H9 (cell line): ENCODE results near the gene ABCC11. TPM values are rescaled to one million over a fixed set of nuclear protein-coding genes. Genes with fewer than 3 reads are reported as not detected.

ENCODE experiments used
- DNase-seq: peaks from one replicate; pipeline ENCODE4 v3.0.0-alpha.2; 2017
- H2AFZ ChIP-seq: one replicate; pipeline ENCODE4 v1.6.1; 2013; ENCODE audit warnings: mild to moderate bottlenecking, low read length, control low read depth, moderate library complexity
- H2AK5ac ChIP-seq: 2 replicates; pipeline ENCODE4 v1.6.1; 2013; ENCODE audit warnings: low read length, control low read depth, mixed read lengths; ENCODE audit not compliant: insufficient read length
- H2BK120ac ChIP-seq: one replicate; pipeline ENCODE4 v1.6.1; 2013; ENCODE audit warnings: low read depth, mild to moderate bottlenecking, low read length, control low read depth, inconsistent platforms; ENCODE audit not compliant: poor library complexity, severe bottlenecking
- H2BK12ac ChIP-seq: 2 replicates; pipeline ENCODE4 v1.6.1; 2013; ENCODE audit warnings: low read length, control low read depth, mixed read lengths, low read depth; ENCODE audit not compliant: insufficient read length
- H2BK15ac ChIP-seq: 2 replicates; pipeline ENCODE4 v1.6.1; 2013; ENCODE audit warnings: low read depth, low read length, control low read depth
- H2BK20ac ChIP-seq: one replicate; pipeline ENCODE4 v1.6.1; 2013; ENCODE audit warnings: low read depth, mild to moderate bottlenecking, low read length, control low read depth, inconsistent platforms; ENCODE audit not compliant: poor library complexity, severe bottlenecking
- H2BK5ac ChIP-seq: 2 replicates; pipeline ENCODE4 v1.6.1; 2013; ENCODE audit warnings: low read length, control low read depth, mixed read lengths; ENCODE audit not compliant: insufficient read length
- H3K14ac ChIP-seq: 2 replicates; pipeline ENCODE4 v1.6.1; 2013; ENCODE audit warnings: low read length, control low read depth; ENCODE audit not compliant: insufficient read depth
- H3K18ac ChIP-seq: 2 replicates; pipeline ENCODE4 v1.6.1; 2013; ENCODE audit warnings: low read depth, mild to moderate bottlenecking, mixed read lengths, low read length, control low read depth; ENCODE audit not compliant: insufficient read length
- H3K23ac ChIP-seq: 2 replicates; pipeline ENCODE4 v1.6.1; 2013; ENCODE audit warnings: low read length, control low read depth, mixed read lengths, low read depth; ENCODE audit not compliant: insufficient read length
- H3K23me2 ChIP-seq: 2 replicates; pipeline ENCODE4 v1.6.1; 2013; ENCODE audit warnings: low read depth, mild to moderate bottlenecking, mixed read lengths, low read length, control low read depth; ENCODE audit not compliant: insufficient read length, poor library complexity, severe bottlenecking
- H3K27ac ChIP-seq: 2 replicates; pipeline ENCODE4 v1.5.1; 2013; ENCODE audit warnings: low read length, control low read depth, mixed read lengths, low read depth; ENCODE audit not compliant: insufficient read length
- H3K27me3 ChIP-seq: 2 replicates; pipeline ENCODE4 v1.6.1; 2013; ENCODE audit warnings: low read length, control low read depth, inconsistent platforms; ENCODE audit not compliant: insufficient read depth
- H3K4ac ChIP-seq: 2 replicates; pipeline ENCODE4 v1.6.1; 2013; ENCODE audit warnings: low read depth, mild to moderate bottlenecking, control low read depth, inconsistent platforms, low read length, moderate library complexity
- H3K4me1 ChIP-seq: 2 replicates; pipeline ENCODE4 v1.6.1; 2013; ENCODE audit warnings: low read length, control low read depth, inconsistent platforms; ENCODE audit not compliant: insufficient read depth
- H3K4me2 ChIP-seq: 2 replicates; pipeline ENCODE4 v1.6.1; 2013; ENCODE audit warnings: low read length, control low read depth, mixed read lengths; ENCODE audit not compliant: insufficient read length, insufficient read depth
- H3K56ac ChIP-seq: 2 replicates; pipeline ENCODE4 v1.6.1; 2013; ENCODE audit warnings: low read depth, mild to moderate bottlenecking, mixed read lengths, low read length, control low read depth; ENCODE audit not compliant: insufficient read length
- H3K79me1 ChIP-seq: 2 replicates; pipeline ENCODE4 v1.6.1; 2013; ENCODE audit warnings: low read depth, mild to moderate bottlenecking, moderate library complexity, low read length, control low read depth, inconsistent platforms; ENCODE audit not compliant: insufficient read depth, poor library complexity, severe bottlenecking
- H3K79me2 ChIP-seq: 2 replicates; pipeline ENCODE4 v1.6.1; 2013; ENCODE audit warnings: low read length, control low read depth, inconsistent platforms; ENCODE audit not compliant: insufficient read depth
- H3K9ac ChIP-seq: 2 replicates; pipeline ENCODE4 v1.6.1; 2013; ENCODE audit warnings: low read length, control low read depth, mixed read lengths; ENCODE audit not compliant: insufficient read length; ENCODE audit errors: extremely low read depth
- H3K9me3 ChIP-seq: one replicate; pipeline ENCODE4 v1.6.1; 2013; ENCODE audit warnings: low read depth, low read length, inconsistent platforms; ENCODE audit not compliant: control insufficient read depth
- H3T11ph ChIP-seq: one replicate; pipeline ENCODE4 v1.6.1; 2013; ENCODE audit warnings: mild to moderate bottlenecking, low read length, control low read depth, inconsistent platforms
- H4K20me1 ChIP-seq: one replicate; pipeline ENCODE4 v1.6.1; 2013; ENCODE audit not compliant: control insufficient read depth, insufficient read length, insufficient read depth
- H4K5ac ChIP-seq: 2 replicates; pipeline ENCODE4 v1.6.1; 2013; ENCODE audit warnings: low read depth, mild to moderate bottlenecking, mixed read lengths, low read length, control low read depth; ENCODE audit not compliant: insufficient read length
- H4K8ac ChIP-seq: replicated peaks from 2 replicates; pipeline ENCODE4 v1.6.1; 2013; ENCODE audit warnings: low read length, control low read depth, mixed read lengths, low read depth; ENCODE audit not compliant: insufficient read length
- H4K91ac ChIP-seq: 2 replicates; pipeline ENCODE4 v1.6.1; 2013; ENCODE audit warnings: low read depth, mild to moderate bottlenecking, moderate library complexity, mixed read lengths, low read length, control low read depth; ENCODE audit not compliant: insufficient read length
- H3K27ac Mint-ChIP-seq, 3 experiments: 2 replicates in 2 of 3; 3 replicates in 1 of 3; pipeline ENCODE4 v1.8.0; 2020 to 2021; ENCODE audit warnings: mixed read lengths in 3 of 3, mild to moderate bottlenecking in 1 of 3, moderate library complexity in 1 of 3
- H3K27me3 Mint-ChIP-seq: 2 replicates; pipeline ENCODE4 v1.8.0; 2021; ENCODE audit warnings: low read depth, mild to moderate bottlenecking, moderate library complexity, mixed read lengths
- H3K36me3 Mint-ChIP-seq, 3 experiments: 2 replicates in 2 of 3; 3 replicates in 1 of 3; pipeline ENCODE4 v1.8.0; 2020 to 2021; ENCODE audit warnings: low read depth in 3 of 3, mixed read lengths in 3 of 3; ENCODE audit not compliant: insufficient read depth in 1 of 3
- H3K4me1 Mint-ChIP-seq, 2 experiments: 2 replicates each; pipeline ENCODE4 v1.8.0; 2020; ENCODE audit warnings: mixed read lengths in 2 of 2
- H3K4me3 Mint-ChIP-seq, 2 experiments: 2 replicates in 1 of 2; 3 replicates in 1 of 2; pipeline ENCODE4 v1.8.0; 2020 to 2021; ENCODE audit warnings: mild to moderate bottlenecking in 2 of 2, mixed read lengths in 2 of 2, moderate library complexity in 1 of 2
- H3K9me3 Mint-ChIP-seq, 2 experiments: 2 replicates in 1 of 2; 3 replicates in 1 of 2; pipeline ENCODE4 v1.8.0; 2020; ENCODE audit warnings: mild to moderate bottlenecking in 2 of 2, mixed read lengths in 2 of 2, moderate library complexity in 1 of 2
- WGBS: extraction: QIAGEN DNeasy Blood & Tissue Kit; methylation state at CpG from one replicate; pipeline ENCODE4 v1.1.7; 2013; ENCODE audit warnings: missing lambda C conversion rate, low lambda C conversion rate, mixed read lengths; ENCODE audit not compliant: insufficient read length; ENCODE audit errors: extremely low coverage; 5-methylcytosine and 5-hydroxymethylcytosine counted together
- total RNA-seq: library from RNA; stranded (reverse); gene quantifications from 2 replicates; pipeline ENCODE4 v1.2.1, GENCODE V29; 2021
- TF ChIP-seq, protein P1 (sequence below): fragments of 200-600 bp; sonication (generic); conservative IDR thresholded peaks from 3 replicates; pipeline ENCODE4 v1.8.0; 2021; ENCODE audit warnings: antibody characterized with exemption, mild to moderate bottlenecking

ABCC11 gene
- total RNA-seq, 1 experiment from 2014 or later, result 0.33 TPM

DNA sequence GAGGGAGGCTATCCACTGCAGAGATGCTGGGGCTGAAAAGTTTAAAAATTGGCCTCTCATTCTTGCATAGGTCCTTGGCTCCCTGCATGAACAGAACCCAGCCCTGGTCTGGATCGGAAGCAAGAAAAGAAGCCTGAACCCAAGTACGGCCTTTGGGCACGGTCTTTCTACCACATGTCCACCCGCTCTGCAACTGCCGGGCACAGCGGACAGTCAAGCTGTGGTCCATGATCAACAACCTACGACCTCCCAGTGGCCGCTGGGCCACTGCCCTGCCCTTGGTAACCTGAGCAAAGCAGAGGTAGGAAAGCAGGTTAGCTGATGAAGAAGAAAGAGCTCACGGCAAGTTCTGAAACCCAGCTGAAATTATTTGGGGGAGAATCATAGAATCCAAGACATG, 95.1 kb downstream of the ABCC11 start:
- H3K36me3 Mint-ChIP-seq, result no peaks in the 10 kb centered on the region
- Histone ChIP-seq H3K27ac (no peak overlapping the region), H3K23me2 (no peaks in the 10 kb centered on the region), H2BK15ac (no peak overlapping the region), H3K9ac (no peak overlapping the region), H2BK20ac (no peak overlapping the region), H3K56ac (no peak overlapping the region), H4K20me1 (no peaks in the 10 kb centered on the region), H2AFZ (no peak overlapping the region), H3K4me2 (no peak overlapping the region), H4K8ac (no peak overlapping the region), H4K5ac (no peak overlapping the region), H3K27me3 (no peaks in the 10 kb centered on the region), H3K23ac (no peak overlapping the region), H3K79me2 (no peaks in the 10 kb centered on the region), H3T11ph (no peak overlapping the region), H4K91ac (no peak overlapping the region), H3K4ac (no peak overlapping the region), H3K14ac (no peak overlapping the region), H3K79me1 (no peaks in the 10 kb centered on the region), H3K18ac (no peak overlapping the region), H3K9me3 (no peaks in the 10 kb centered on the region), H3K4me1 (no peaks in the 10 kb centered on the region), H2BK5ac (no peak overlapping the region), H2BK120ac (no peak overlapping the region), H2BK12ac (no peak overlapping the region), H2AK5ac (no peak overlapping the region)
- 0 out of 4 replicates have a peak, but pooled peaks cover 0 to 3% of the 10 kb centered on the region in 2 experiments for H3K4me1 Mint-ChIP-seq
- H3K27me3 Mint-ChIP-seq, result peaks cover 14% of the 10 kb centered on the region
- no CpG with 5 or more reads among the region's 9 CpGs for WGBS
- H3K4me3 Mint-ChIP-seq, result no peak overlapping the region
- H3K27ac Mint-ChIP-seq, result no peak overlapping the region
- H3K9me3 Mint-ChIP-seq, result peaks cover 6 to 7% of the 10 kb centered on the region in 2 experiments; a peak in 4 of 5 replicates
- DNase-seq, result no peak
- TF ChIP-seq, protein P1, sequence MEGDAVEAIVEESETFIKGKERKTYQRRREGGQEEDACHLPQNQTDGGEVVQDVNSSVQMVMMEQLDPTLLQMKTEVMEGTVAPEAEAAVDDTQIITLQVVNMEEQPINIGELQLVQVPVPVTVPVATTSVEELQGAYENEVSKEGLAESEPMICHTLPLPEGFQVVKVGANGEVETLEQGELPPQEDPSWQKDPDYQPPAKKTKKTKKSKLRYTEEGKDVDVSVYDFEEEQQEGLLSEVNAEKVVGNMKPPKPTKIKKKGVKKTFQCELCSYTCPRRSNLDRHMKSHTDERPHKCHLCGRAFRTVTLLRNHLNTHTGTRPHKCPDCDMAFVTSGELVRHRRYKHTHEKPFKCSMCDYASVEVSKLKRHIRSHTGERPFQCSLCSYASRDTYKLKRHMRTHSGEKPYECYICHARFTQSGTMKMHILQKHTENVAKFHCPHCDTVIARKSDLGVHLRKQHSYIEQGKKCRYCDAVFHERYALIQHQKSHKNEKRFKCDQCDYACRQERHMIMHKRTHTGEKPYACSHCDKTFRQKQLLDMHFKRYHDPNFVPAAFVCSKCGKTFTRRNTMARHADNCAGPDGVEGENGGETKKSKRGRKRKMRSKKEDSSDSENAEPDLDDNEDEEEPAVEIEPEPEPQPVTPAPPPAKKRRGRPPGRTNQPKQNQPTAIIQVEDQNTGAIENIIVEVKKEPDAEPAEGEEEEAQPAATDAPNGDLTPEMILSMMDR, result no peak
